Liver (tissue), 9 donors: ENCODE measurements around the gene MED25. TPM values are rescaled to one million over a fixed set of nuclear protein-coding genes. Genes with fewer than 3 reads are reported as not detected.

Experiments used
- DNase-seq: peaks from one replicate; pipeline ENCODE4 v3.0.0-alpha.2; 2017; ENCODE audit warnings: low spot score
- H3K27ac ChIP-seq, 2 donors: one replicate each; pipeline ENCODE4 v1.7.0; 2013; ENCODE audit warnings: inconsistent platforms in 2 of 2, low read length in 2 of 2, control low read depth in 1 of 2, low read depth in 1 of 2, mild to moderate bottlenecking in 1 of 2
- H3K27me3 ChIP-seq, 4 donors: one replicate each; pipeline versions ENCODE4 v1.6.1 to v1.7.0; 2013; ENCODE audit warnings: low read length in 3 of 4, inconsistent platforms in 1 of 4, mild to moderate bottlenecking in 1 of 4, moderate library complexity in 1 of 4; ENCODE audit not compliant: control insufficient read depth in 4 of 4, insufficient read depth in 4 of 4
- H3K36me3 ChIP-seq, 4 donors: one replicate each; pipeline versions ENCODE4 v1.6.1 to v1.7.0; 2013; ENCODE audit warnings: low read length in 3 of 4, mild to moderate bottlenecking in 3 of 4, low read depth in 1 of 4, moderate library complexity in 1 of 4; ENCODE audit not compliant: control insufficient read depth in 4 of 4, insufficient read depth in 3 of 4
- H3K4me1 ChIP-seq, 4 donors: one replicate each; pipeline versions ENCODE4 v1.6.1 to v1.7.0; 2013; ENCODE audit warnings: low read length in 3 of 4, mild to moderate bottlenecking in 3 of 4, moderate library complexity in 1 of 4; ENCODE audit not compliant: control insufficient read depth in 4 of 4, insufficient read depth in 4 of 4
- H3K4me3 ChIP-seq, 3 donors: one replicate each; pipeline versions ENCODE4 v1.6.1 to v1.7.0; 2013; ENCODE audit warnings: low read length in 3 of 3, control low read depth in 1 of 3, low read depth in 1 of 3, mild to moderate bottlenecking in 1 of 3
- H3K9ac ChIP-seq, 2 donors: one replicate each; pipeline ENCODE4 v1.7.0; 2013; ENCODE audit warnings: low read length in 2 of 2, mild to moderate bottlenecking in 2 of 2, moderate library complexity in 2 of 2, control low read depth in 1 of 2, low read depth in 1 of 2
- H3K9me3 ChIP-seq, 4 donors: one replicate each; pipeline versions ENCODE4 v1.6.1 to v1.7.0; 2013; ENCODE audit warnings: low read length in 3 of 4; ENCODE audit not compliant: control insufficient read depth in 4 of 4
- ATF3 ChIP-seq: IDR thresholded peaks from 2 replicates; pipeline ENCODE4 v1.6.1; 2016; ENCODE audit warnings: antibody characterized with exemption
- CTCF ChIP-seq: fragments of 150-350 bp; IDR thresholded peaks from 2 replicates; pipeline ENCODE4 v1.5.1; 2017; ENCODE audit warnings: improper control_type of control experiment, low read depth, low read length; ENCODE audit not compliant: missing input control
- EGR1 ChIP-seq, 2 donors: IDR thresholded peaks; 2 replicates each; pipeline ENCODE4 v1.6.1; 2016 to 2018; ENCODE audit warnings: antibody characterized with exemption in 2 of 2, low read depth in 2 of 2
- FOXA1 ChIP-seq: IDR thresholded peaks from 2 replicates; pipeline ENCODE4 v1.6.1; 2016; ENCODE audit warnings: antibody characterized with exemption
- FOXA2 ChIP-seq: IDR thresholded peaks from 2 replicates; pipeline ENCODE4 v1.6.1; 2016; ENCODE audit warnings: antibody characterized with exemption
- GABPA ChIP-seq, 2 donors: IDR thresholded peaks in 1 of 2; conservative IDR thresholded peaks in 1 of 2; 2 replicates each; pipeline ENCODE4 v1.6.1; 2016; ENCODE audit warnings: antibody characterized with exemption in 2 of 2, mild to moderate bottlenecking in 1 of 2, moderate library complexity in 1 of 2
- HNF4A ChIP-seq, 2 donors: conservative IDR thresholded peaks; 2 replicates each; pipeline ENCODE4 v1.6.1; 2016; ENCODE audit warnings: antibody characterized with exemption in 2 of 2, mild to moderate bottlenecking in 2 of 2
- HNF4G ChIP-seq: IDR thresholded peaks from 2 replicates; pipeline ENCODE4 v1.6.1; 2016; ENCODE audit warnings: antibody characterized with exemption
- JUND ChIP-seq, 2 donors: IDR thresholded peaks; 2 replicates each; pipeline ENCODE4 v1.6.1; 2016; ENCODE audit warnings: antibody characterized with exemption in 2 of 2
- MAX ChIP-seq: IDR thresholded peaks from 2 replicates; pipeline ENCODE4 v1.6.1; 2016; ENCODE audit warnings: antibody characterized with exemption
- NR2F2 ChIP-seq: IDR thresholded peaks from 2 replicates; pipeline ENCODE4 v1.6.1; 2016; ENCODE audit warnings: antibody characterized with exemption
- RAD21 ChIP-seq, 2 donors: IDR thresholded peaks; 2 replicates each; pipeline ENCODE4 v1.6.1; 2016; ENCODE audit warnings: antibody characterized with exemption in 2 of 2, mild to moderate bottlenecking in 2 of 2
- REST ChIP-seq: IDR thresholded peaks from 2 replicates; pipeline ENCODE4 v1.6.1; 2016; ENCODE audit warnings: antibody characterized with exemption, mild to moderate bottlenecking
- RXRA ChIP-seq, 2 donors: IDR thresholded peaks; 2 replicates each; pipeline ENCODE4 v1.6.1; 2017 to 2018; ENCODE audit warnings: antibody characterized with exemption in 2 of 2, mild to moderate bottlenecking in 1 of 2
- SP1 ChIP-seq: IDR thresholded peaks from 2 replicates; pipeline ENCODE4 v1.6.1; 2018; ENCODE audit warnings: antibody characterized with exemption, mild to moderate bottlenecking
- TAF1 ChIP-seq: conservative IDR thresholded peaks from 2 replicates; pipeline ENCODE4 v1.6.1; 2016; ENCODE audit warnings: antibody characterized with exemption, mild to moderate bottlenecking
- YY1 ChIP-seq: IDR thresholded peaks from 2 replicates; pipeline ENCODE4 v1.6.1; 2016; ENCODE audit warnings: antibody characterized with exemption, mild to moderate bottlenecking
- ZBTB33 ChIP-seq: IDR thresholded peaks from 2 replicates; pipeline ENCODE4 v1.6.1; 2016; ENCODE audit warnings: antibody characterized with exemption
- WGBS: extraction: QIAGEN DNeasy Blood & Tissue Kit; methylation state at CpG from one replicate; pipeline ENCODE4 v1.1.7; 2013; 5-methylcytosine and 5-hydroxymethylcytosine counted together
- polyA plus RNA-seq, 2 donors: library from polyadenylated mRNA; stranded (reverse) in 1 of 2; unstranded in 1 of 2; fragments of 200-250 nt in 1 of 2; fragments of >200 nt in 1 of 2; fragmentation: Nextera tagmentation in 1 of 2; extraction: Ambion mirVana in 1 of 2; gene quantifications; one replicate each; pipeline versions ENCODE4 v1.2.1 to v1.2.3, GENCODE V29; 2013 to 2015
- total RNA-seq, 2 donors: library from RNA; depleted of rRNA; stranded (reverse); fragments of >200 nt; gene quantifications; one replicate each; pipeline ENCODE4 v1.2.3, GENCODE V29; 2014
- donor health status: healthy.
- donor health status: healthy.
- donor health status: healthy.
- donor health status: healthy.
- donor health status: healthy.

Gene MED25
- total and polyA plus RNA-seq, 4 donors: 4.7 to 24.1 (median 9.6) TPM

- H3K4me3 ChIP-seq: no peak overlapping the region
- H3K36me3 ChIP-seq: peaks cover 25 to 72% (median 40%) of the 10 kb centered on the region in 4 donors
- H3K9me3 ChIP-seq: no peaks in the 10 kb centered on the region
- no peaks in the 10 kb centered on the region for H3K4me1 ChIP-seq
- H3K27me3 ChIP-seq: no peaks in the 10 kb centered on the region
- WGBS: 95% methylated on average over 22 of the region's 22 CpGs
- no peak overlapping the region for H3K9ac ChIP-seq
- TF ChIP-seq ZBTB33 (no peak), SP1 (no peak), CTCF (no peak), GABPA (IDR thresholded peaks at IDR 0.05 in 1 of 2, conservative IDR thresholded peaks at IDR 0.05 in 1 of 2) (no peak)
- no peak overlapping the region for H3K27ac ChIP-seq
- no peak for DNase-seq
Measured at GRCh38 chr19:49792829-49793560, 25.1 kb upstream of the MED25 start.

- no peak overlapping the region for H3K9ac ChIP-seq
- no peaks in the 10 kb centered on the region for H3K27me3 ChIP-seq
- H3K27ac ChIP-seq: no peak overlapping the region
- H3K9me3 ChIP-seq: no peaks in the 10 kb centered on the region
- no peak for DNase-seq
- H3K4me3 ChIP-seq: no peak overlapping the region
- no peaks in the 10 kb centered on the region for H3K4me1 ChIP-seq
- peaks cover 26 to 74% (median 44%) of the 10 kb centered on the region in 4 donors for H3K36me3 ChIP-seq
- no peak for TF ChIP-seq RXRA (IDR thresholded peaks at IDR 0.05)
- no peak for TF ChIP-seq ZBTB33
- no peak for TF ChIP-seq MAX
- TF ChIP-seq ATF3: no peak
- TF ChIP-seq HNF4A (conservative IDR thresholded peaks at IDR 0.05): no peak
- TF ChIP-seq EGR1 (IDR thresholded peaks at IDR 0.05; ENCODE audit: low read depth in 2 of 2): no peak
- no peak for TF ChIP-seq JUND (IDR thresholded peaks at IDR 0.05)
- TF ChIP-seq CTCF: no peak
- no peak for TF ChIP-seq HNF4G
- no peak for TF ChIP-seq FOXA1
- TF ChIP-seq SP1: no peak
- TF ChIP-seq YY1: no peak
- no peak for TF ChIP-seq GABPA (IDR thresholded peaks at IDR 0.05 in 1 of 2, conservative IDR thresholded peaks at IDR 0.05 in 1 of 2)
- no peak for TF ChIP-seq RAD21 (IDR thresholded peaks at IDR 0.05)
- no peak for TF ChIP-seq REST
- no peak for TF ChIP-seq NR2F2
- no peak for TF ChIP-seq FOXA2
- TF ChIP-seq TAF1: no peak
- WGBS: 97% methylated on average over 6 of the region's 6 CpGs
Measured at GRCh38 chr19:49793561-49793840, 24.6 kb upstream of the MED25 start.
